RWPE1 (cell line): Measurements from ENCODE around the gene IFITM10.
"Not testable (repeated sequence)": the region's sequence is repeated elsewhere in the genome, so short reads cannot be mapped to it uniquely, and the experiment has no call there.

ENCODE experiments used
- CTCF ChIA-PET: fragments of 350-600 bp; sonication (Branson Sonifier 250); formaldehyde crosslinking; extraction: SDS; loops from one replicate; lab custom pipeline; 2021; lab: Yijun Ruan, JAX
- POLR2A ChIA-PET: fragments of 400-600 bp; formaldehyde crosslinking; extraction: SDS; loops from one replicate; lab custom pipeline; 2020; ENCODE audit warnings: antibody characterized with exemption; ENCODE audit not compliant: low non-redundant PET; lab: Yijun Ruan, JAX
- DNase-seq: peaks from one replicate; pipeline ENCODE4 v3.0.0; 2012; ENCODE audit warnings: low spot score
- H3K27ac ChIP-seq: fragments of 450-650 bp; 2 replicates; pipeline ENCODE4 v1.5.1; 2017
- TF ChIP-seq, protein P1 (sequence below): fragments of 450-650 bp; conservative IDR thresholded peaks from 2 replicates; pipeline ENCODE4 v1.5.1; 2017; ENCODE audit warnings: low read depth, mild to moderate bottlenecking

The IFITM10 gene

GRCh38 chr11:1770061-1770460 is 19.7 kb upstream of the IFITM10 start:
- POLR2A ChIA-PET = no interaction called here
- DNase-seq = no peak
- peak overlapping the region; percentile 38 for H3K27ac ChIP-seq
- CTCF ChIA-PET = no interaction called here
- TF ChIP-seq, protein P1, sequence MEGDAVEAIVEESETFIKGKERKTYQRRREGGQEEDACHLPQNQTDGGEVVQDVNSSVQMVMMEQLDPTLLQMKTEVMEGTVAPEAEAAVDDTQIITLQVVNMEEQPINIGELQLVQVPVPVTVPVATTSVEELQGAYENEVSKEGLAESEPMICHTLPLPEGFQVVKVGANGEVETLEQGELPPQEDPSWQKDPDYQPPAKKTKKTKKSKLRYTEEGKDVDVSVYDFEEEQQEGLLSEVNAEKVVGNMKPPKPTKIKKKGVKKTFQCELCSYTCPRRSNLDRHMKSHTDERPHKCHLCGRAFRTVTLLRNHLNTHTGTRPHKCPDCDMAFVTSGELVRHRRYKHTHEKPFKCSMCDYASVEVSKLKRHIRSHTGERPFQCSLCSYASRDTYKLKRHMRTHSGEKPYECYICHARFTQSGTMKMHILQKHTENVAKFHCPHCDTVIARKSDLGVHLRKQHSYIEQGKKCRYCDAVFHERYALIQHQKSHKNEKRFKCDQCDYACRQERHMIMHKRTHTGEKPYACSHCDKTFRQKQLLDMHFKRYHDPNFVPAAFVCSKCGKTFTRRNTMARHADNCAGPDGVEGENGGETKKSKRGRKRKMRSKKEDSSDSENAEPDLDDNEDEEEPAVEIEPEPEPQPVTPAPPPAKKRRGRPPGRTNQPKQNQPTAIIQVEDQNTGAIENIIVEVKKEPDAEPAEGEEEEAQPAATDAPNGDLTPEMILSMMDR = no peak

- DNase-seq, CTCF ChIA-PET, POLR2A ChIA-PET: not testable (repeated sequence)
- peak overlapping the region; percentile 38 for H3K27ac ChIP-seq
These were observed 19.0 kb upstream of the IFITM10 start for GRCh38 chr11:1769304-1769936.

GRCh38 chr11:1768141-1768469 is 17.7 kb upstream of the IFITM10 start:
- ChIA-PET CTCF (no interaction called here), POLR2A (no interaction called here)
- peak overlapping the region; percentile 38 for H3K27ac ChIP-seq
- TF ChIP-seq, protein P1 = no peak
- DNase-seq = no peak

GRCh38 chr11:1767399-1768140 is 17.2 kb upstream of the IFITM10 start:
- no peak overlapping the region; the same call in 1 of the 2 replicates for H3K27ac ChIP-seq
- CTCF ChIA-PET = interaction anchor here (0.5 to 1.3 kb wide), 2 partner anchors 57 to 115 kb away, joined by 3 to 6 read pairs; no protein-coding TSS in a partner anchor
- TF ChIP-seq, protein P1 = no peak
- DNase-seq = no peak
- POLR2A ChIA-PET = no interaction called here

GRCh38 chr11:1766719-1767398 is 16.5 kb upstream of the IFITM10 start:
- peak overlapping the region; percentile 38 for H3K27ac ChIP-seq
- TF ChIP-seq, protein P1 = no peak
- POLR2A ChIA-PET = interaction anchor here (0.9 kb wide), 1 partner anchor 66 kb away, joined by 3 read pairs; no protein-coding TSS in a partner anchor

DNA sequence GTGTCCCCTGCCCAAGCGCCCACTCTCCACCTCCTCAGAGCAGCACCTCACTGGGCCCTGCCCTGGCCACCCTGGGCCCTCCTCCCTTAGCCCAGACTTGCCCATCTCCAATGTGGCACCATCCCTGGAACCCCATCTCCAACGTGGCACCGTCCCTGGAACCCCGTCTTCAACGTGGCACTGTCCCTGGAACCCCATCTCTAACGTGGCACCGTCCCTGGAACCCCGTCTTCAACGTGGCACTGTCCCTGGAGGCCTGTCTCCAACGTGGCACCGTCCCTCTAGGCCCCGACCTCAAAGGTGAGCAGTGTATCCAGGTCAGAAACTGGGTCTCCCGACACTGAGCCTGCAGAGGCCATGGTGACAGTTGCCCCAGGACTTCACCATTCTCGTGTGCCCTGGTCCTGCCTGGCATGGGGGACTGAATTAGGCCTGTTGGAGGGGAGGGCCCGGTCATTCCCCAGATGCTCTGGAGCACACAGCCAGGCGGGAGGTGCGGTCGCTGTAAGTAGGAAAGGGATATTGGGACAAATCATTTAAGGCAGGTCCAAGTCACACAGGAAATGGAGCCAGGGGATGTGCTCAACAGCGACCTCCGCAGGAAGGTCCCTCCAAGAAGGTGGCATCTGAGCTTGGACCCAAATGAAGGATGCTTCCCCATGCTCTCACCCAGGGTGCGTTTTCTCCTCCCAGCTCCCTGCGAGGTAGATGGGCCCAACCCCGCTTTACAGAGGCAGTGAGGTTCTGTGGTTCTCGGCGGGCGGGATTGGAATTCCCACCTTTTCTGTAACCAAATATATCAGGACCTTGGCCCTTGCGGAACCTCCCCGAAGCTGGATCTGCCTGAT is 15.7 kb upstream of the IFITM10 start:
- no peak for DNase-seq
- H3K27ac ChIP-seq = peak overlapping the region; percentile 38
- CTCF ChIA-PET = interaction anchor here (1.3 kb wide), 1 partner anchor 113 kb away, joined by 6 read pairs; no protein-coding TSS in a partner anchor
- POLR2A ChIA-PET = interaction anchor here (0.9 kb wide), 1 partner anchor 66 kb away, joined by 3 read pairs; no protein-coding TSS in a partner anchor
- TF ChIP-seq, protein P1 = no peak

More at GRCh38 chr11:1766719-1767398, 16.5 kb upstream of the IFITM10 start:
- CTCF ChIA-PET = interaction anchor here (0.5 to 1.3 kb wide), 2 partner anchors 58 to 114 kb away, joined by 3 to 6 read pairs; no protein-coding TSS in a partner anchor
- DNase-seq = no peak
